Stimulated activated CD8-positive, alpha-beta memory T cell treated with anti-CD3 and anti-CD28 coated beads, Interleukin-12 subunit alpha, Interleukin-12 subunit beta, amount 100 ng/mL, for 4 hours (primary cell): ENCODE results near the gene PCBP2.
"Not testable (repeated sequence)": the region's sequence is repeated elsewhere in the genome, so short reads cannot be mapped to it uniquely, and the experiment has no call there.

Experiments used
- DNase-seq: peaks from one replicate; pipeline ENCODE4 v3.0.0-alpha.2; 2020; ENCODE audit warnings: low read depth

PCBP2 gene

GRCh38 chr12:53451661-53452158, at the start of gene PCBP2:
Gene PCBP2 (plus strand): TSS chr12:53452102. CDS start chr12:53454801, 2,699 bp downstream.
- DNase-seq, result peak; percentile 95

- DNase-seq, result not testable (repeated sequence)
These were observed 49.6 kb upstream of the PCBP2 start for GRCh38 chr12:53402351-53402750.

- DNase-seq, result no peak
These were observed 49.0 kb upstream of the PCBP2 start for GRCh38 chr12:53402871-53403270.

GRCh38 chr12:53410951-53411350, 41.0 kb upstream of the PCBP2 start:
- DNase-seq, result no peak

GRCh38 chr12:53413485-53414204, 38.3 kb upstream of the PCBP2 start:
- no peak for DNase-seq

GRCh38 chr12:53414756-53415417, 37.0 kb upstream of the PCBP2 start:
- DNase-seq, result no peak

GRCh38 chr12:53415752-53416389, 36.0 kb upstream of the PCBP2 start:
- DNase-seq, result not testable (repeated sequence)

- not testable (repeated sequence) for DNase-seq
These were observed 34.5 kb upstream of the PCBP2 start for GRCh38 chr12:53417291-53417816.

- DNase-seq, result no peak
These were observed 33.7 kb upstream of the PCBP2 start for GRCh38 chr12:53418221-53418620.

- no peak for DNase-seq
These were observed 32.1 kb upstream of the PCBP2 start for GRCh38 chr12:53419756-53420155.

- not testable (repeated sequence) for DNase-seq
These were observed 29.7 kb upstream of the PCBP2 start for GRCh38 chr12:53422247-53422646.

- DNase-seq, result no peak
These were observed 28.3 kb upstream of the PCBP2 start, which contains the start of gene AMHR2 for GRCh38 chr12:53423597-53423996. Gene AMHR2 (plus strand): TSS chr12:53423855. CDS start chr12:53423935, 80 bp downstream.

- DNase-seq, result no peak
These were observed 27.0 kb upstream of the PCBP2 start for GRCh38 chr12:53424626-53425514.

- DNase-seq, result no peak
These were observed 26.3 kb upstream of the PCBP2 start for GRCh38 chr12:53425515-53426150.

GRCh38 chr12:53427905-53428594, 23.9 kb upstream of the PCBP2 start:
- DNase-seq, result no peak

- no peak for DNase-seq
These were observed 23.2 kb upstream of the PCBP2 start for GRCh38 chr12:53428741-53429140.

GRCh38 chr12:53430116-53430515, 21.8 kb upstream of the PCBP2 start:
- no peak for DNase-seq

- no peak for DNase-seq
These were observed 20.7 kb upstream of the PCBP2 start for GRCh38 chr12:53431187-53431586.

- DNase-seq, result not testable (repeated sequence)
These were observed 16.6 kb upstream of the PCBP2 start for GRCh38 chr12:53435326-53435725.

GRCh38 chr12:53439582-53439981, 12.3 kb upstream of the PCBP2 start:
- DNase-seq, result not testable (repeated sequence)
